CD4-positive, alpha-beta memory T cell (primary cell): Measurements from ENCODE around the gene GCN1. TPM values are rescaled to one million over a fixed set of nuclear protein-coding genes. Genes with fewer than 3 reads are reported as not detected.

Source experiments
- CTCF ChIA-PET: fragments of 350-600 bp; sonication (Branson Sonifier 250); formaldehyde crosslinking; loops from one replicate; lab custom pipeline; 2021; ENCODE audit warnings: inconsistent platforms; ENCODE audit not compliant: partially characterized antibody; lab: Charles Lee
- POLR2A ChIA-PET: fragments of 350-600 bp; sonication (Branson Sonifier 250); formaldehyde crosslinking; loops from one replicate; lab custom pipeline; 2021; ENCODE audit not compliant: partially characterized antibody; lab: Charles Lee
- DNase-seq, 5 donors: peaks; one replicate each; pipeline versions ENCODE4 v3.0.0 to v3.0.0-alpha.2; 2020 to 2022; ENCODE audit warnings: mixed read lengths in 1 of 5
- H3K27ac ChIP-seq: one replicate; pipeline ENCODE4 v1.7.0; 2013; ENCODE audit warnings: low read depth, low read length
- H3K27me3 ChIP-seq: 2 replicates; pipeline ENCODE4 v1.7.0; 2013; ENCODE audit warnings: mild to moderate bottlenecking, low read length, moderate library complexity; ENCODE audit not compliant: insufficient read depth
- H3K36me3 ChIP-seq: 2 replicates; pipeline ENCODE4 v1.7.0; 2013; ENCODE audit warnings: mild to moderate bottlenecking, low read length, moderate library complexity; ENCODE audit not compliant: insufficient read depth
- H3K4me1 ChIP-seq: 2 replicates; pipeline ENCODE4 v1.7.0; 2013; ENCODE audit warnings: mild to moderate bottlenecking, low read length, moderate library complexity; ENCODE audit not compliant: insufficient read depth
- H3K4me3 ChIP-seq, 2 donors: one replicate each; pipeline ENCODE4 v1.7.0; 2013; ENCODE audit warnings: low read length in 2 of 2, mild to moderate bottlenecking in 1 of 2
- H3K9me3 ChIP-seq, 2 donors: one replicate each; pipeline ENCODE4 v1.7.0; 2013; ENCODE audit warnings: low read length in 2 of 2, control low read depth in 1 of 2; ENCODE audit not compliant: control insufficient read depth in 1 of 2
- H3K27ac Mint-ChIP-seq, 7 donors: one replicate each; pipeline ENCODE4 v1.8.0; 2020 to 2021; ENCODE audit warnings: mixed read lengths in 7 of 7, mild to moderate bottlenecking in 6 of 7, inconsistent platforms in 3 of 7, moderate library complexity in 3 of 7
- H3K27me3 Mint-ChIP-seq, 2 donors: one replicate each; pipeline ENCODE4 v1.8.0; 2020 to 2021; ENCODE audit warnings: mixed read lengths in 2 of 2
- H3K36me3 Mint-ChIP-seq, 2 donors: one replicate each; pipeline ENCODE4 v1.8.0; 2020 to 2021; ENCODE audit warnings: mixed read lengths in 2 of 2, inconsistent platforms in 1 of 2, mild to moderate bottlenecking in 1 of 2
- H3K4me1 Mint-ChIP-seq, 4 donors: one replicate each; pipeline ENCODE4 v1.8.0; 2020 to 2021; ENCODE audit warnings: mixed read lengths in 4 of 4, mild to moderate bottlenecking in 1 of 4
- H3K4me3 Mint-ChIP-seq, 8 donors: one replicate each; pipeline ENCODE4 v1.8.0; 2020 to 2021; ENCODE audit warnings: mixed read lengths in 8 of 8, mild to moderate bottlenecking in 7 of 8, moderate library complexity in 6 of 8, inconsistent platforms in 3 of 8
- H3K9me3 Mint-ChIP-seq, 8 donors: one replicate each; pipeline ENCODE4 v1.8.0; 2020 to 2021; ENCODE audit warnings: mixed read lengths in 8 of 8, mild to moderate bottlenecking in 5 of 8, inconsistent platforms in 3 of 8, moderate library complexity in 1 of 8
- intact Hi-C: fragments of 100-400 bp; cut with micrococcal nuclease; formaldehyde crosslinking; loops from one replicate; pipeline ENCODE4 v1.15.1; 2023
- polyA plus RNA-seq, 2 donors: library from polyadenylated mRNA; unstranded; fragments of 300-500 nt; fragmentation: Illumina TruSeq; gene quantifications; one replicate each; pipeline ENCODE4 v1.2.3, GENCODE V29; 2021
- total RNA-seq, 2 experiments: library from RNA; stranded (reverse); gene quantifications; one replicate each; pipeline ENCODE4 v1.2.3, GENCODE V29; 2021

Gene GCN1
- total and polyA plus RNA-seq, 4 experiments from 2014 or later, result 13.9 to 132 (median 78.1) TPM

- H3K9me3 Mint-ChIP-seq, result peaks cover 0 to 5% (median 0%) of the 10 kb centered on the region in 8 donors
- ChIA-PET POLR2A (interaction anchor here (8.4 to 12.6 kb wide), 4 partner anchors 23 to 66 kb away, joined by 114 to 338 read pairs (median 212); partner anchors contain the start of genes PXN, RNU4-1, RNU4-2 and RPLP0), CTCF (interaction anchor here (0.9 to 17.5 kb wide), 7 partner anchors 8 to 67 kb away, joined by 3 to 1075 read pairs (median 21); partner anchors contain the start of genes PXN, RNU4-1, RNU4-2 and RPLP0)
- intact Hi-C loops, result no loop called here
- peaks cover 40 to 62% (median 53%) of the 10 kb centered on the region in 4 donors for H3K4me1 Mint-ChIP-seq
- Histone ChIP-seq H3K36me3 (peaks cover 36% of the 10 kb centered on the region), H3K27ac (peak overlapping the region; percentile 8), H3K27me3 (no peaks in the 10 kb centered on the region), H3K4me1 (peaks cover 61% of the 10 kb centered on the region), H3K4me3 (no peak overlapping the region), H3K9me3 (no peaks in the 10 kb centered on the region)
- H3K4me3 Mint-ChIP-seq, result peak overlapping the region in 5 of 8 donors; percentile 15 to 66 (median 36)
- peak overlapping the region; percentile 57 to 92 (median 85) for H3K27ac Mint-ChIP-seq
- H3K36me3 Mint-ChIP-seq, result peaks cover 6 to 37% of the 10 kb centered on the region in 2 donors
- no peaks in the 10 kb centered on the region for H3K27me3 Mint-ChIP-seq
- DNase-seq, result no peak
Measured at GRCh38 chr12:120225852-120226640, 31.5 kb upstream of the GCN1 start.

- Mint-ChIP-seq H3K4me1 (peaks cover 36 to 54% (median 45%) of the 10 kb centered on the region in 4 donors), H3K36me3 (peaks cover 12 to 45% of the 10 kb centered on the region in 2 donors), H3K4me3 (peak overlapping the region in 1 of 8 donors; percentile 32), H3K27ac (peak overlapping the region in 4 of 7 donors; percentile 9 to 92 (median 78)), H3K27me3 (no peaks in the 10 kb centered on the region), H3K9me3 (peaks cover 0 to 5% (median 0%) of the 10 kb centered on the region in 8 donors)
- ChIA-PET POLR2A (interaction anchor here (8.4 to 12.6 kb wide), 4 partner anchors 24 to 67 kb away, joined by 114 to 338 read pairs (median 212); partner anchors contain the start of genes PXN, RNU4-1, RNU4-2 and RPLP0), CTCF (interaction anchor here (1.2 to 17.5 kb wide), 3 partner anchors 11 to 28 kb away, joined by 3 to 1075 read pairs (median 20); partner anchors contain the start of genes PXN and RPLP0)
- peaks cover 52% of the 10 kb centered on the region for H3K4me1 ChIP-seq
- H3K4me3 ChIP-seq, result no peak overlapping the region
- intact Hi-C loops, result no loop called here
- no peaks in the 10 kb centered on the region for H3K27me3 ChIP-seq
- H3K27ac ChIP-seq, result no peak overlapping the region
- DNase-seq, result no peak
- peaks cover 45% of the 10 kb centered on the region for H3K36me3 ChIP-seq
- no peaks in the 10 kb centered on the region for H3K9me3 ChIP-seq
Measured at GRCh38 chr12:120225200-120225558, 30.7 kb upstream of the GCN1 start.

GRCh38 chr12:120224304-120225199 lies 30.0 kb upstream of the GCN1 start:
- Mint-ChIP-seq H3K36me3 (peaks cover 12 to 52% of the 10 kb centered on the region in 2 donors), H3K4me3 (no peak overlapping the region), H3K9me3 (peaks cover 0 to 5% (median 0%) of the 10 kb centered on the region in 8 donors), H3K4me1 (peaks cover 31 to 47% (median 39%) of the 10 kb centered on the region in 4 donors), H3K27ac (peak overlapping the region in 4 of 7 donors; percentile 9 to 92 (median 38)), H3K27me3 (no peaks in the 10 kb centered on the region)
- Histone ChIP-seq H3K4me3 (no peak overlapping the region), H3K27me3 (no peaks in the 10 kb centered on the region), H3K36me3 (peaks cover 51% of the 10 kb centered on the region), H3K27ac (no peak overlapping the region), H3K9me3 (no peaks in the 10 kb centered on the region), H3K4me1 (peaks cover 46% of the 10 kb centered on the region)
- intact Hi-C loops, result no loop called here
- CTCF ChIA-PET, result interaction anchor here (1.2 to 17.5 kb wide), 3 partner anchors 12 to 29 kb away, joined by 3 to 1075 read pairs (median 20); partner anchors contain the start of genes PXN and RPLP0
- DNase-seq, result no peak
- POLR2A ChIA-PET, result interaction anchor here (8.4 to 12.6 kb wide), 4 partner anchors 24 to 67 kb away, joined by 114 to 338 read pairs (median 212); partner anchors contain the start of genes PXN, RNU4-1, RNU4-2 and RPLP0

GRCh38 chr12:120223458-120224303 lies 29.2 kb upstream of the GCN1 start:
- CTCF ChIA-PET, result interaction anchor here (17.5 kb wide), 1 partner anchor 29 kb away, joined by 1075 read pairs; the partner anchor contains the start of gene PXN
- H3K36me3 Mint-ChIP-seq, result peaks cover 12 to 57% of the 10 kb centered on the region in 2 donors
- H3K27ac Mint-ChIP-seq, result peak overlapping the region in 2 of 7 donors; percentile 57 to 89

GRCh38 chr12:120222288-120222832 lies 27.8 kb upstream of the GCN1 start:
- peaks cover 62% of the 10 kb centered on the region for H3K36me3 ChIP-seq
- no peak overlapping the region for H3K4me3 ChIP-seq
- peaks cover 14 to 25% (median 21%) of the 10 kb centered on the region in 4 donors for H3K4me1 Mint-ChIP-seq
- no peak for DNase-seq
- H3K4me3 Mint-ChIP-seq, result peak overlapping the region in 1 of 8 donors; percentile 17
- H3K27ac ChIP-seq, result no peak overlapping the region
- no peaks in the 10 kb centered on the region for H3K27me3 ChIP-seq
- H3K4me1 ChIP-seq, result peaks cover 24% of the 10 kb centered on the region
- no peaks in the 10 kb centered on the region for H3K9me3 ChIP-seq
- ChIA-PET POLR2A (interaction anchor here (1.2 to 12.6 kb wide), 3 partner anchors 12 to 40 kb away, joined by 3 to 338 read pairs (median 27); partner anchors contain the start of genes PXN and RPLP0), CTCF (interaction anchor here (2.2 to 17.5 kb wide), 2 partner anchors 21 to 31 kb away, joined by 9 to 1075 read pairs; partner anchors contain the start of genes PXN and RPLP0)
- intact Hi-C loops, result no loop called here
- no peaks in the 10 kb centered on the region for H3K27me3 Mint-ChIP-seq
- H3K36me3 Mint-ChIP-seq, result peaks cover 12 to 58% of the 10 kb centered on the region in 2 donors
- no peak overlapping the region for H3K27ac Mint-ChIP-seq
- peaks cover 0 to 5% (median 0%) of the 10 kb centered on the region in 8 donors for H3K9me3 Mint-ChIP-seq

More at GRCh38 chr12:120223458-120224303, 29.2 kb upstream of the GCN1 start:
- Histone ChIP-seq H3K4me1 (peaks cover 37% of the 10 kb centered on the region), H3K9me3 (no peaks in the 10 kb centered on the region), H3K36me3 (peaks cover 60% of the 10 kb centered on the region), H3K4me3 (no peak overlapping the region), H3K27ac (no peak overlapping the region), H3K27me3 (no peaks in the 10 kb centered on the region)
- POLR2A ChIA-PET, result interaction anchor here (9.9 to 12.6 kb wide), 3 partner anchors 25 to 68 kb away, joined by 177 to 338 read pairs (median 247); partner anchors contain the start of genes PXN, RNU4-1 and RNU4-2
- Mint-ChIP-seq H3K27me3 (no peaks in the 10 kb centered on the region), H3K4me1 (peaks cover 24 to 39% (median 32%) of the 10 kb centered on the region in 4 donors), H3K9me3 (peaks cover 0 to 5% (median 0%) of the 10 kb centered on the region in 8 donors), H3K4me3 (peak overlapping the region in 1 of 8 donors; percentile 6)
- intact Hi-C loops, result no loop called here
- DNase-seq, result no peak
